ENCODE data around the gene CXCL12.

Gene CXCL12

GRCh38 chr10:44385696-44386441 lies 972 bp upstream of the CXCL12 start:
- no peak for DNase-seq

GRCh38 chr10:44384601-44385025 lies 284 bp downstream of the CXCL12 start:
- DNase-seq = peak in 2 of 56 donors; percentile 38 to 46

- peak in 2 of 56 donors; percentile 18 to 30 for DNase-seq
These were observed 922 bp downstream of the CXCL12 start for GRCh38 chr10:44383749-44384600.

- no peak for DNase-seq
These were observed 1.7 kb downstream of the CXCL12 start for GRCh38 chr10:44382981-44383748.

- no peak for DNase-seq
These were observed 2.6 kb downstream of the CXCL12 start for GRCh38 chr10:44382131-44382858.

GRCh38 chr10:44380829-44381600 lies 3.9 kb downstream of the CXCL12 start:
- no peak for DNase-seq

GRCh38 chr10:44379907-44380306 lies 5.0 kb downstream of the CXCL12 start:
- DNase-seq = no peak

- no peak for DNase-seq
These were observed 6.3 kb downstream of the CXCL12 start for GRCh38 chr10:44378626-44379025.

GRCh38 chr10:44377651-44378310 lies 7.1 kb downstream of the CXCL12 start:
- DNase-seq = no peak

GRCh38 chr10:44376472-44377099 lies 8.3 kb downstream of the CXCL12 start:
- DNase-seq = no peak

- DNase-seq = no peak
These were observed 10.7 kb downstream of the CXCL12 start for GRCh38 chr10:44374155-44374554.

GRCh38 chr10:44373341-44373995 lies 11.4 kb downstream of the CXCL12 start:
- DNase-seq = no peak

- DNase-seq = no peak
These were observed 12.7 kb downstream of the CXCL12 start for GRCh38 chr10:44372181-44372580.

GRCh38 chr10:44370731-44371248 lies 14.1 kb downstream of the CXCL12 start:
- DNase-seq = no peak

- DNase-seq = no peak
These were observed 15.0 kb downstream of the CXCL12 start for GRCh38 chr10:44369854-44370253.

GRCh38 chr10:44369296-44369695 lies 15.6 kb downstream of the CXCL12 start:
- DNase-seq = no peak

- DNase-seq = no peak
These were observed 16.3 kb downstream of the CXCL12 start for GRCh38 chr10:44368637-44369036.

GRCh38 chr10:44366941-44367630 lies 17.8 kb downstream of the CXCL12 start:
- no peak for DNase-seq

All from amygdala (tissue), 56 donors.